HG02884 (cell line): ENCODE data around the gene UBC.

Experiments used
- ATAC-seq: cut with Tn5 transposase; IDR thresholded peaks from one replicate; pipeline ENCODE4 v1.9.1; 2021; ENCODE audit warnings: mild to moderate bottlenecking, moderate library complexity; ENCODE audit not compliant: unreplicated experiment

The UBC gene

DNA sequence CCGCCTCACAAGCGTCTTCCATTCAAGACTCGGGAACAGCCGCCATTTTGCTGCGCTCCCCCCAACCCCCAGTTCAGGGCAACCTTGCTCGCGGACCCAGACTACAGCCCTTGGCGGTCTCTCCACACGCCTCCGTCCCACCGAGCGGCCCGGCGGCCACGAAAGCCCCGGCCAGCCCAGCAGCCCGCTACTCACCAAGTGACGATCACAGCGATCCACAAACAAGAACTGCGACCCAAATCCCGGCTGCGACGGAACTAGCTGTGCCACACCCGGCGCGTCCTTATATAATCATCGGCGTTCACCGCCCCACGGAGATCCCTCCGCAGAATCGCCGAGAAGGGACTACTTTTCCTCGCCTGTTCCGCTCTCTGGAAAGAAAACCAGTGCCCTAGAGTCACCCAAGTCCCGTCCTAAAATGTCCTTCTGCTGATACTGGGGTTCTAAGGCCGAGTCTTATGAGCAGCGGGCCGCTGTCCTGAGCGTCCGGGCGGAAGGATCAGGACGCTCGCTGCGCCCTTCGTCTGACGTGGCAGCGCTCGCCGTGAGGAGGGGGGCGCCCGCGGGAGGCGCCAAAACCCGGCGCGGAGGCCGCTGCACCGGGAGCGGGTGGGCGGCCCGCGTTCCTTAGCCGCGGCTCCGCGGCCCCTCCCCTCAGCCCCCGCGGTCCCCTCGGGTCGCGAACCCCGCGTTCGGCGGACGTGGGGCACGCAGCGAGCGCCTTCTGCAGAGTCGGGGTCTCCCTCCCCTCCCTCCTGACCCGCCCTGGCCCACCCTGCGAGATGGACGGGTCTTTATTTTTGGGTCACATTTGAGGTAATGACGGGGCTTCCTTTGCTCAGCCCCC lies at the start of gene UBC:
Gene UBC, minus strand, starts transcription at position 259 of the 847 bp plus-strand sequence. CDS start 879 bp downstream, outside the sequence.
- ATAC-seq, result no peak

DNA sequence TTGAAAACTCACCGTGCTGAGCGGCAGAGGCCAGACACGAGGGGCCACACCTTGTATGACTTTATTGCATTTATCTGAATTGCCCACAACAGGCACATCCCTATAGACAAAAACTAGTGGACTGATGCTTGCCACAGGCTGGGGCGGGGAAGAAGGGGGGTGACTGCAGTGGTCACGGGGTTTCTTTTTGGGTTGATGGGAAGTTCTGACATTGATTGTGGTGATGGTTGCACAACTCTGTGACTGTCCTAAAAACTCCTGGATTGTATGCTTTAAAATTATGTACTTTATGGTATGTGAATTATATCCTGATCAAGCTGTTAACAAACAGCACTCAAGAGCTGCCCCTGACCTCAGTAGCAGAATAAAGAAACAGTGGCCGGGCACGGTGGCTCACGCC lies 48.8 kb upstream of the UBC start:
- no peak for ATAC-seq

DNA sequence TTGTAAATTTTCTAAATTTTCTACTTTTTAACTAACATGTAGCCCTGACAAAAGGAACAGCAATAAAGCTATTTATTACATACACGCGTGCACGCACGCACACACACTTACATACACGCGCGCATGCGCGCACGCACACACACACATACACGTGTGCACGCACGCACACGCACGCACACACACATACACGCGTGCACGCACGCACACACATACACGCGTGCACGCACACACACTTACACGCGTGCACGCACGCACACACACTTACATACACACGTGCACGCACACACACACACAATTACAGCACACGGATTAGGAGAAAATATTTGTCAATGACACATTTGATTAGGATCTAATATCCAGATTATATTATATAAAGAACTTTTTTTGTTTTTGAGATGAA lies 46.6 kb upstream of the UBC start:
- ATAC-seq, result no peak

DNA sequence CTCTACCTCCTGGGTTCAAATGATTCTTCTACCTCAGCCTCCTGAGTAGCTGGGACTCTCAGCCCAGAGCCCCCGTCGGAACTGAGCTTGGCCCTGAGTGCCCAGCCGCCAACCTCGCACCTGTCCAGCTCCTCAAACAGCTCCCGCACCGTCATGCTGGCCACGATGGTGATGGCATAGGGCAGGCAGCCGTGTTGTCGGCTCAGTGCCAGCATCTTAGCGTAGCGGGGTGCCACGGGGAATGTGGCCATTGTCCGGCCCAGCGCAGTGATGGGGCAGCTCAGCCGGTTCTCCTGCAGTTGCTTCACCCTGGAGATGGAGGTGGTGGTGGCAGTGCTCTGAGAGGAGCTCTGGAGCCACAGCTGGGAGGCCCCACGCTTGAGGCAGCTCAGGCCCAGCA lies 42.1 kb upstream of the UBC start:
- ATAC-seq, result no peak

DNA sequence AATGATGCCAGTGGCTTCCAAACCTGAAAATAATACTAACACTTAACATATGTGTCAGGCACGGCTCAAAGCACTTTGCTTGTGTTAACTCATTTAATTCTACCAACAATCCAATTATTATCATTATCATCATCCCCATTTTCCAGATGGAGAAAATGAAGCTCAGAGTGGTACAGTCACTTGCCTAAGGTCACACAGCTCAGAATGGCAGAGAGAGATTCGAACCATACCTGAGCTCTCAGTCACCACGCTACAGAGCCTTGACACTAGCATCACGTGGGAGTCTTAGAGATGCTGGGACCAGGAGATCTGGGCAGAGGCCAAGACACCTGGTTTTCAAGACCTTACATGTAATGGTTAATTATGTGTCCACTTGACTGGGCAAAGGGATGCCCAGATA lies 40.3 kb upstream of the UBC start:
- ATAC-seq, result no peak

DNA sequence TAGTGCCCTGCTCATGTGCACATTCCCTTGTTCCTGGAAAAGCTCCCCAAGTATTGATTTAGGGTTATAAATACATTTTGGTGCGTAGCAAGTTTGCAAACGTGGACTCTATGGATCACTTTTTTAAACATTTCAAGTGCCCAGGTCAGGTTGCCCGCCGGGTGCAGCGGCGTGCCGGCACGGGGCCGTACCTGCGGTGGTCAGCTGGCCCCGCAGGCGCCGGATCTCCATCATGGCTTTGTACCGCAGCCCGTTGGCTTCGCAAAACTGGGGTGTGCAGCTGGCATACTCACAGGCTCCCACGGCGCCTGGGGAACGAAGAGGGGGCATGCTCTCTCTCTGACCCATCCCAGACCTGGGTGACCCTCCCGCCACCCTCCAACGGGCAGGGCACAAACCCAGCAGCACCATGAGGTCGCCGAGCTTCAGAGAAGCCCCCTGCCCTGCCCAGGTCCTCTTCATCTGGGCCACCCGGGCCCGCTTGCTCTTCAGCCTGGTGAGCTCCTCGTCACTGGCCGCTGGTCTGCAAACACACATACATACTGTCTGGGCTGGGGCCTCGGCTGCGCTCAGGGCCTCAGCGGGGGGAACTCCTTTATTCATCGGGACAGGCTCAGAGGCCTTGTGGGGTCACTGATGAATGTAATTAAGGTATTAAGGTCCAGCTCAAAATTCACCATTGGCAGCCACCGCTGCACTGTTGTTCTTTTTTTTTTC lies 39.4 kb upstream of the UBC start:
- ATAC-seq, result no peak

DNA sequence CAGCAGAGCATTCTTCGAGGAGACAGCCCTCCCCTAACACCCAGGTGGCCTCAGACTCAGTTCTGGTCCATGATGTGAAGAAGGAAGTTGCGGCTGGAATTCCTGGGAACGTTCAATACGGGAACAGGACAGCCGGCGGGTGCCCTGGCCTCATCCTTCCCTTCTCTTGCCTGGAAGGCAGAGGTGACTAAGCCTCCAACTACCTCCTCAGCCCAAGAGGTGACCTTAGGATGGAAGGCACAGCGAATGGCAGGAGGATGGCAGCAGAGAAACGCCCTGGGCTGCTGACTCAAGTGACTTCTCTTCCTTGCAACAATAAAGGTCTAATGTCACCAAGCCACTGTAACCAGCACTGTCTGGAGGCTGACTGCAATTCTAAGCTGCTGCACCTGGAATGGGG lies 38.4 kb upstream of the UBC start:
- no peak for ATAC-seq

DNA sequence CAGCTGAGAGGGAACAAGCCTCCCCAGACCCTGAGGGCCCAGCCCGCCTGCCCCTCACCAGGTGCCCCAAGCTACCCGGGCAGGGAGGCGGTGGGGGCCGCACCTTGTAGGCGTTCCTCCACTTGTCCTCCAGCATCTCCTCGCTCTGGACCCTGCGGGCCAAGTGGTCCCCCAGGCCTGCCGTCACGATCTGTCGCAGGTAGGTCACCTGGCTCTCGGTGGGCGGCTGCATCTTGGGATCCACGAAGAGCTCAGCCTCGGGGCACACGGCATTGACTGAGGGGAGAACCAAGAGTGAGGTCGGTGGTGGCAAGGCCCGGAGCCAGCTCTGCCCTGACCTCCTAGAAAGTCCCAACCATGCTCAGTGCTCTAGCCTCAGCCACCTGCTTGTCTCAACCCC lies 37.8 kb upstream of the UBC start:
- no peak for ATAC-seq

DNA sequence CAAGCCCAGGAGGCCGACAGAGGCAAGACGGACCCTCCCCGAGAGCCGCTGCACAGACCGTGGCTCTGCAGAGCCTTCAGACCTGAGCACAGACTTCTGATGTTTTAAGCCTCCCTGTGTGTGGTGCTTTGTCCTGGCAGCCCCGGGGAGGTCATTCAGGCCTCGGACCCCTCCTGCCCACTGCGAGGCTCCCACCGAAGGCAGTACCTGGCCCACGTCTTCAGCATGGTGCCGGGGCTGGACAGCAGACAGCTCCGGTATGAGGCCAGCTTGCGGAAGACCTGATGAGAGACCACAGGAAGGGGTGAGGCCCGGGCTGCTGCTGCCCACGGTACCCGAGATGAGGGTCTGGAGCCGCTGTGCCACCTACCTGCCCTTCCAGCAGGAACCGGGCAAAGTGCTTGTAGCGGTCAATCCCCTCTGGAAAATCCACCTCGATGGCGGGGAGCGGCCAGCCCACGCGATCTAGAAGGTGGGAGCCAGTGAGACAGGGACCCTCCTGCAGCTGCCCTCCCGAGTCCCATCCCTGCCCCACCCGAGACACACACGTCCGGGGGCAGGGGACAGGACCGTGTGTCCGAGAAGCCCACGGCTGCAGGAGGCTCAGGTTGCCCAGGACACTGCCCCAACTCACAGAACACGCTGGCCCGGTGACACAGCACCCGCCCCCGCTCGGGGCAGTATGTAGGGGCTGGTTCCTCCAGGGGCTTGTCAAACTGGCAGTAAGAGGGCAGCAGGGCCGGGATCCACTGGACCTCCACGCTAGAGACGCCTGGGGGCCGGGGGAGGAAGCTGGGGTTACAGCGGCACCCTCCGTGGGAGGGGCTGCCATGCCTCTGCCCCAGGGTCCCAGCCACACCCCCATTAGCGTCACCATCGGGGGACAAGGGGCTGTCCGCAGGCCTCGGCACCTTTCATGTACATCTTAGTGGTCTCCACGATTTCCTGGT lies 35.6 kb upstream of the UBC start:
- ATAC-seq, result no peak

DNA sequence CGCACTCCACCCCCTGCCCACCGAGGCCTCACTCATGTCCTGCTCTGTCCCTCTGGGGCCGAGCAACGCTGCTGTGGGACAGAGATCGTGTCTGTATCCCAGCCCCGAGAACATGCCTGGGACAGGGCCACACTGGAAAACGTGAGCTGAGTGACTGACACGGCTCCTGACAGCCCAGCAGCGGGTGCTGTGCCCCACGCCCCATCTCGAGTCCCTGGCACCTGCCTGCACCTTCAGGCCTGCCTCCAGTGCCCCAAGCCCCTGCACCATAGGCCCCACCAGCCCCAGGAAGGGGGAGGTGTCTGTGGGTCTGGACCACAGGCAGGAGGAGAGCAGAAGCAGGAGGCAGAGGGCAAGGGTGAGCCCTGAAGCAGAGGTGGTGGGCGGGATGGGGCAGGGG lies 34.6 kb upstream of the UBC start:
- ATAC-seq, result no peak

DNA sequence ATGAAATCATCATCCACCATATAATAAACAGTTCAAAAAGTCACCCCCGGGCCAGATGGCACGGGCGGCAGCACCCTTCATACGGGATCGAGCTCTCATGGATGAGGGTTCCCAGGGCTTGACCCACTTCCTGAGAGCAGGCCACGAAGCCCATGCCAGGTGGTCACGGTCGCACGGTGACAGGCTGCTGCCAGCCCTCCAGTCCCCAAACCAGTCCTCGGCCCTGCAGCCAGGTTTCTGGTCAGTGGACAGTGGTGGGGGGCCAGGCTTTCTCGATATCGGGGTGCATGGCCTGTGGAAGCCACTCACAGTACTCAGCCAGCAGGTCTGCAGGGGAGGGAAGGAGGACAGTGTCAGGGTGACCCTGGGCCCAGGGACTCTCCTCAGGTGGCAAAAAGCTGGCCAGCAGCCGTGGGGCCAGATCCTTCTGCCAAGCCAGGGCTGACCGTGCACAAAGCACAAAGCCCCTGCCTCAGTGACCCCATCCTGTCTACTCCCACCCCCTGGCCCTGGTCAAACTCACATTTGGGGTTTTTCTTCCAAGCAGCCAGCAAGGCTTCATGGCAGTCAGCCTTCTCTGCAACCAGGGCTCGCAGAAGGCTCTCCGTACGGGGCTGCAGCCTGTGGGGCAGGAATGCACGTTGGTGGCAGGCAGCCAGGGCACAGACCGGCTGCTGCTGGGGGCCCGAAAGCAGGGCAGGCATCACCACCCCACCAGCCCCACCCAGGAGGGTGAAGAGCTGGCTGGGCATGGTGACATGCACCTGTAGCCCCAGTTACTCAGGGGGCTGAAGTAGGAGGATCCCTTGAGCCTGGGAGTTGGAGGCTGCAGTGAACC lies 33.3 kb upstream of the UBC start:
- no peak for ATAC-seq

DNA sequence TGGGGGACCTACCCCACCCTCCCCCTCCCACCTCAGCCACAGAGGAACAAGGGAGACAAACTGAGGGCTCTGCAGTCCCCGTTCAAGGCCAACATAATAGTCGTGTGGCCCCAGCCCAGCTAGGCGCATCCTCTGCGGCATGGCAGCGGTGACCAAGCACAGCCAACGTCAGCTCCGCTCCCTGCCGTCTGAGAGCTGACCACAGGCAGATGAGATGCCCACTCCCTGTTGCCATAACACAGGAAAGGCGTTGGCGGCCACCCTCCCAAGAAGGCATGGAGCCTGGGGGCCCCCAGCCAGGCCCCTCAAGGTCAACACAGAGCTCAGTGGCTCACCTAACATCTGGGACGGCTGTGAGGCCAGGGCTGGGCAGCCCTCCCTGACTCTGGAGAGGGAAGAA lies 32.6 kb upstream of the UBC start:
- ATAC-seq, result no peak

DNA sequence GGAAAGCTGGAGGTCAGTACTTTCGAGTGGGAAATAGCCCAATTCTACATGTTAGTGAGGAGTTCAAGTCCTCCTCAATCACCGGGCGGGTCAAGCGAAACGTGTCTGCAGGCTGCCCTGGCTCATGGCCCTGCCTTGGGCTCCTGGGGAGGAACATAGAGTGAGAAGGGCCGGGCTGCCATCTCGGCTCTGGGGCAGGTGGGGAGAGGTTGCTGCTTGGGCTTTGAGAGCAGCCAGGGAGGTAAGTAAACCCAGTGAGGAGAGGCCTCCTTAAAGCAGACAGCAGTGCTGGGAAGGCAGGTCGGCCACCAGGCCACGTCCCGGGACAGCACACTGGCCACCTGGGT lies 32.0 kb upstream of the UBC start:
- no peak for ATAC-seq

DNA sequence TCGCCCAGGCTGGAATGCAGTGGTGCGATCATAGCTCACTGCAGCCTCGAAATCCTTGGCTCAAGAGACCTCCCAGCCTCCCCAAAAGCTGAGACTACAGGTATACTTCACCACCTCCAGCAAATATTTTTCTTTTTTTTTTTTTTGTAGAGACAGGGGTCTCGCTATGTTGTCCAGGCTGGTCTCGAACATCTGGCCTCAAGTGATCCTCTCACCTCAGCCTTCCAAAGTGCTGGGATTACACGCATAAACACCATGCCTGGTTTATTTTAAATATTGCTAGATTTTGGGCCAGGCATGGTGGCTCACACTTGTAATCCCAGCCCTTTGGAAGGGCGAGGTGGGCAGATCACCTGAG lies 26.7 kb upstream of the UBC start:
- ATAC-seq, result no peak

DNA sequence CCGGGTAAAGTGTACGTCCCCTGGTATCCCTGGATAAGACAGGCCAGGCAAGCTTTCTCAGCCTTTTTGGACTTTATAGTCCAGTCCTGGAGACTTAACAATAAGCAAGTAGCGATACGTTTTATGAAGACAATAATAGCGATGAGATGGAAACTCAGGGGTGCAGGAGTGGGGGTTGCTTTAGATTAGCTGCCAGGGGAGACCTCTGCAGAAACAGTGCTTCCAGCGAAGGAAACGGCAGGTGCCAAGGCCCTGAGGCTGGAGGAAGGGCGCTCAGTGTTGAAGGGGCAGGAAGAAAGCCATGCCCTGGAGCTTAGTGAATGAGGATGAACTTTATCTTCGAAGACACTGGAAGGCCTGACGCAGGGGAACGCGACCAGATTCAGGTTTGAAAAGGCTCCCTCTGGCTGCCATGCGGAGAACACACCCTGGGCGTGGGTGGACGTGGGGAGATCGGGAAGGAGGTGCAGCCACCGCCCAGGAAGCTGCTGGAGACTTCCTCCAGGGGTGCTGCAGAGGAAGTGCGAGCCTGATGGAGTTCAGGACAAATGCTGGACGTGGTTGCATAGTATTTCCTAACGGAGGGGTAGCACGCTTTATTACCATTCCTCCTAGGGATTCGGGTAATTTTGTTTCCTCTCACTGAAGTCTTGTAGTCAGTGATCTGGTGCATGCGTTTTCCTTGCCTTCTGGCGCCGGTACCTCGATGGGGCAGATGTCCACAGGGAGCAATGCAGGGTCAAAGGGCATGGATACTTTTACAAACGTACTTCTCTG lies 26.1 kb upstream of the UBC start:
- peak; percentile 33 for ATAC-seq

DNA sequence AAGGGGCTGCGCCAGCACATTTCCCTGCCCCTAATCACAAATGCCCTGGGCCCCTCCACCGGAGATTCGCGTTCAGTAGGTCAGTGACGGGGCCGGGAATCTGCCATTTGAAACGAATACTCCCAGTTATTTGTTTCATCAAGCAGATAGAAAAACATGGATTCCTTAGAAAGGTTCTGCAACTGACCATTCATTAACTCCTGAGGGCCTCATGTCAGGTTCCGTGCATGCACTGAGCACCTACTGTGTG lies 25.6 kb upstream of the UBC start:
- peak; percentile 7 for ATAC-seq

DNA sequence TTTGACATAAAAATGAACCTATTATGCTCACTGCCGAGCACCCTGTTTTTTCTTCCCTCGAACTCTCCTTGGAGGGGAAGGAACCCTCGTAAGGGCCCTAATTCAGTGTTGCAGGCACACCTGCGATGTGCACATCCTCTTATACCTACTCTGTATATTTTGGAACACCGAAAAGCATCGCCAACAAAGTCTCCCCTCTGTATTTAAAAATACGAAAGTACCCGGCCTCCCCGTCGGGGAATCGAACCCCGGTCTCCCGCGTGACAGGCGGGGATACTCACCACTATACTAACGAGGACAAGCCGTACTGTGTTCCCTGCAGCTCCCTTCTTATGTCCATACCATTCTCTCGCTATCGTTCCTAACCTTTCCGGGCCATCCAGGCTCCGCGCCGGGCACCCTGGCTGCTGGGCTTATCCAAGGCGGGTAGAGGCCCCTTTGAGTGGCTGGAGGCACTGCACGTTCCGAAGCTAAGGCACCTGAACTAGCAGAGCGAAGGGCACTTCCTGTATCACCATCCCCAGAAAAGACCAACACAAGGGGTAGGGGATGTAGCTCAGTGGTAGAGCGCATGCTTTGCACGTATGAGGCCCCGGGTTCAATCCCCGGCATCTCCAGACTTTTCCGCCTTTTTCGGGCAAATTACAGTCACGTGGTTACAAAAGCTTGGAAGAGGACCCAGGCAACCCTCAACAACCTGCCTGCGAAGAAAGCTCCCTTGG lies 25.1 kb upstream of the UBC start:
- ATAC-seq, result peak; percentile 59

DNA sequence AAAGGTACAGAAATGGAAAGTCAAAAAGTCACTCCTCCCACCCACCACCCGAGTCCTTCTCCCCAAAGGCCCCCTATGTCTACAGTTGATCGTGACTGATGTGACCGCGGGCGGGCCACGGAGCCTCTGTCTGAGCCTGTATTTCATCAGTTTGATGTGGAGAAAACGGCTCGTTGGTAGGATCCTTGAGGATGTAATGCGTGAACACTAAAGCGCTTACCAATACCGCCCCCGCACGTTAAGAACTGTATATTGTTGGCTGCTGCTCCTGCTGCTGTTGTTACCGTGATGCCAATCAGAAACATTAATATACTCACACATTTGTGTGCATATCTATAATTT lies 24.6 kb upstream of the UBC start:
- ATAC-seq, result peak; percentile 22

DNA sequence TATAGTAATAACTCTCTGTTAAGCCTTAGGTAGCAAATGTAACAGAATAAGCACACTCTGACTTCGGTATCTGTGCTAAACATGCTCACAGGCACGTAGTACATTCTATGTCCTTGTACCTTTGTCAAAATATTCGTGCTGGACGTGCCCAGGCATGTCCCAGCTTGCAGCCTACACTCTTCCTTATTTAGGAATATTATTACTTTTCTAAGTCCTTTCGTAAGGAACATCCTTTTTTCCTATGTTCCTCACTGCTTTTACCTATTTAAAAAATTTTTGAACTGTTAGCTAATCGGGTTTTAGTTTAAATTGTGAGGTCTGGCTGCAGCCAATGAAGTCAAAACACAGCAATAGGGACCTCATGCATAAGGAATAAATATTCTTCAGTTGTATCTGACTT lies 24.1 kb upstream of the UBC start:
- no peak for ATAC-seq

DNA sequence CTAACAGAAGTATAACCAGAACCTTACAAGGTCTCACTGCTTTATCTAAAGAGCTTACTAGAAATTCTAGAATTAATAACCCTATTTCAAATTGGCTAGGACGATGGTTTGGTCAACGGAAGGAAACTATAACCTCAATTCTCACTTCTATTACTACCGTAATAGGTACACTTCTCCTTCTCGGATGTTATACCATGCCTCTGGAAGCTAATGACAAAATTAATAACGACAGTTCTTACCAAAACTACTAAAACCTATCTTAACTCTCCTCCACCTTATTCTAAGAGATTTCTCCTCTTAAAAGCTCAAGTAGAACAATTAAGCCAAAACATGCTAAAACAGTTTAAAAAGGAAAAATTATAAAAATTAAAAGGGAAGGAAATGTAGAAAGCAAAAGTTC lies 23.7 kb upstream of the UBC start:
- ATAC-seq, result no peak
